Measurements from ENCODE around the gene WDR72.
"Not testable (repeated sequence)": the region's sequence is repeated elsewhere in the genome, so short reads cannot be mapped to it uniquely, and the experiment has no call there.

WDR72 gene

GRCh38 chr15:53759411-53759931 is at the start of gene WDR72:
TSS of gene WDR72 (minus strand) at chr15:53759663. CDS start at chr15:53733149, 26,514 bp downstream.
- no peak for DNase-seq

- DNase-seq = no peak
These were observed 48.7 kb upstream of the WDR72 start for GRCh38 chr15:53808058-53808706.

- no peak for DNase-seq
These were observed 48.0 kb upstream of the WDR72 start for GRCh38 chr15:53807501-53807900.

GRCh38 chr15:53802672-53803071 is 43.2 kb upstream of the WDR72 start:
- DNase-seq = no peak

DNA sequence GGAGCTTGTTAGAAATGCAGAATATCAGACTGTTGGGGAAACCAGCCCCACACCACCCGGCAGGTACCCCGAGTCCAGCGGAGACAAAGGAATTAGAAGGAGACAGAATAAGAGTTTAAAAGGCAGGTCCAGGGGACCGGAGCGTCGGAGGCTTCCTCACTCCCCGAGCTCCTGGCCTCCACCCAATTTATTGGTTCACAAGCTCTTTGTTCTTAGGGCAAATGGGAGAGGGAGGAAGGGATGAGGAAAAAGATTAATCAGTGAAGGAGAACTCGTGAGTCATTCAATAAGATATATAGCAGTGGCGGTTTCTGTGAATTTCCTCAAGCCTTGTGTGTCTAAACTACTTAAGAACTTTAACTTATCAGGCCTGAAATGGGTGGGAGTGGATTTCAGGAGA is 32.1 kb upstream of the WDR72 start:
- no peak for DNase-seq

GRCh38 chr15:53789654-53790375 is 30.4 kb upstream of the WDR72 start:
- DNase-seq = no peak

DNA sequence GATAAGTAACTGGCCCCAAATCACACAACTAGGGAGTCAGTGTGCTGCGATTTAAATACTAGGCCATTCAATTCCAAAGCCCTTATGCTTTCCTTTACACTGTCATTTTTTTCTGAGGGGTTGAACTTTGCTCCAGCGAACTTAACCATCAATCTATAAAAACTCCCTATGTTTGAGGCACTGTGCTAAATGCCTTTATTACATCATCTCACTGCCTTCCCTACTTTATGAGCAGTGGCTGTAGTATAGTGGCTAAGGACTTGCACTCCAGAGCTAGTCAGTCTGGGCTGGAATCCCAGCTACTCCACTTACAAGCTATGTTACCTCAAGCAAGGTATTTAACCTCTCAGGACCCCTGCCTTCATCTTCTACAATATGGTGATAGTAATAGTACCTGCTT is 26.9 kb upstream of the WDR72 start:
- no peak for DNase-seq

GRCh38 chr15:53785241-53785640 is 25.8 kb upstream of the WDR72 start:
- DNase-seq = not testable (repeated sequence)

DNA sequence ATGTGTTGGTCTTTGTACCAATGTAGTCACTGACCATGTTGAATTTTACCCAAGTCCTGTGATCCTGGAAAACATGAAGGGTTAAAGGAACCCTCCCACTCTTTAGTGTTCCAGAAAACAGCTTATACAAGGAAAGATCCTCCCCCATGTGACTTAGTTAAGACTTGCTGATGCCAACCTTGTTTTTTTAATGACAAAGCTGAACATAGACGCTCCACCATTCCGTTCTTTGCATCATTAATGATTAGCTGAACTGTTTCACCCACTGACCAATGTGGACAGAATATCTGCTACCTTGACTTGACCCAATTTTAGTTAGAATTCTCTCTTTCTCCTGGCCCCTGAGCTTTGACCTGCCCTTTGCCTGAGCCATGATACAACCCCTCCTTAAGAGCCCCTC is 3.5 kb upstream of the WDR72 start:
- no peak for DNase-seq

DNA sequence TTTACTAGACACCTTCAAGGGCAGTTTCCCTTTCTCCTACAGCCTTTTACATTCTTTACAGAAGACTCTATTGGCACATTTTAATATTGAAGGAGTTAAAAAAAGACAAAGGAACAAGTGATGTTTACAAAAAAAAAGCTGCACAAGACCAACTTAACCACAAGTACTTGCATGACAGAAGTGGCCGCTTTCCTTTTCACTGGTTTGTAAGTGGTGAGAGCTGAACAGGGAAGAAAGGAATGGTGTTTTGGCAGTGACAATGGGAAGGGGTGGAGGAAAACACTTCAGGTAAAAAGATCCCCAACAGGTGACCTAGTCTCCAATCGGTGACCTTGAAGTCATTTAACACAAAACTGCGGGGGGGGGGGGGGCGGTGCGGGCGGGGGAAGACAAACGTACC is 1.1 kb downstream of the WDR72 start:
- no peak for DNase-seq

DNA sequence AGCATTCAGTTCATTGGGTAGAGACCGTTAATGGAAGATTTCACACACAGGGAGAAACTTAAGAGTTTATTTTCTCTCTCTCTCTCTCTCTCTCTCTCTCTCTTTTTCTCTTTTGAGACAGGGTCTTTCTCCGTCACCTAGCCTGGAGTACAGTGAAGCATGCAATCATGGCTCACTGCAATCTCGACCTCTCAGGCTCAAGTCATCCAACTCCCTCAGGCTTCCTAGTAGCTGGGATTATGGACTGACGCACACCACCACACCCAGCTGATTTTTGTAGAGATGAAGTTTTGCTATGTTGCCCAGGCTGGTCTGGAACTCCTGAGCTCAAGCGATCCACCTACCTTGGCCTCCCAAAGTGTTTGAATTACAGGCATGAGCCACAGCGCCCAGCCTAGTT is 1.6 kb downstream of the WDR72 start:
- no peak for DNase-seq

- no peak for DNase-seq
These were observed 5.7 kb downstream of the WDR72 start for GRCh38 chr15:53753813-53754212.

DNA sequence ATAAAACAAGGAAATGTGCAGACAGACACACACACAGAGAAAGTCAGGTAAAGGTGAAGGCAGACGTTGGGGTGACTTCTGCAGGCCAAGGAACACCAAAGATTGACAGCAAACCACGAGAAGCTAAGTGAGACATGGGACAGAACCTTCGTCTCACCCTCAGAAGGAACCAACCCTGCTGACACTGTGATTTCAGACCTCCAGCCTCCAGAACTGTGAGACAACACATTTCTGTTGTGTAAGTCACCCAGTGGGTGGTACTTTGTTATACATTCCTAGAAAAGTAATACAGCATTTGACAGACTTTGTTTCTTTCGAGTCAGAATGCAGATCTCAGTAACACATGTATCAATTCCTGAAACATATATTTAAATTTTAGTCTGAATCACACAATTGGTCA is 7.1 kb downstream of the WDR72 start:
- no peak for DNase-seq

DNA sequence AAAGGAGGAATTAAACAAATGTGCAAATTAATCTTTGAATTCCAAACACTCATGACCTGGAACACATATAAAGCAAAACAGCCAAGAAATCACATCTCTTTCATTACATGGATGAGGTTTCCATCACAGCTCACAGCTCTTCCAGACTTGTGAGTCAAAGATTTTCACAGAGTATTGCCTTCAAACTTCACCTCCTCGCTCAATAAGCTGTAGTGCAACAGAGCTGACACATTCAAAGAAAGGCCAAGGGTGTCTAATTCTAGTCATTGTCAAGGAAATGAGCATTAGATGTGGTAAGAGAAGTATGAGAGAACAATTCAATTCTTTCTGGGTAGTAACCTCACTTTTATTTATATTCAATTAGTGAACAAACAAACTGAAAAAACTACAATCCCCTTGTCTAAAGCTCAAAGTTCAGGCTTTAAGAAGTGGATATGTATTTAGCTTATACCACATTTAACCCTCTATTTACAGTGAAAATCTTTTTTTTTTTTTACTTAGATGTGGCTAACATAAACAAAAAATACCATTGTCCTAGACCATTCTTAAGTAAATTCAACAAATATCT is 11.9 kb downstream of the WDR72 start:
- no peak for DNase-seq

DNA sequence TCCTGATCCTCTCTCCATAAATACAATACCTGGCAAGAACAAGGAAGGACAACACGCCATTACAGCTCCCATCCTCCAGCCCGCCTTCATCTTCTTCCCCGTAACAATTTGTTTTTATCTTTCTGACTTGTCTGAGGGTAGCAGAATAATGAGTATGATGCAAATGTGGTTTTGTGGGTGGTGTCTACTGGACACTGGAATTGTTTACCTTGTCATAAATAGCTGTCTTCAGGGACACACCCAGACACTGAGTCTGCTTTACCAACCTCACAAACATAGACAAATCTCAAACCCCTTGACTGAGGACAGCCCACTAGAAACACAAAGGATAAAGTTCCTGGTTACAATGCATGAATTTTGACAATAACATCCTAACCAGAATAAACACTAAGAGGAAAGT is 13.4 kb downstream of the WDR72 start:
- DNase-seq = no peak

- DNase-seq = no peak
These were observed 19.8 kb downstream of the WDR72 start for GRCh38 chr15:53739651-53740050.

DNA sequence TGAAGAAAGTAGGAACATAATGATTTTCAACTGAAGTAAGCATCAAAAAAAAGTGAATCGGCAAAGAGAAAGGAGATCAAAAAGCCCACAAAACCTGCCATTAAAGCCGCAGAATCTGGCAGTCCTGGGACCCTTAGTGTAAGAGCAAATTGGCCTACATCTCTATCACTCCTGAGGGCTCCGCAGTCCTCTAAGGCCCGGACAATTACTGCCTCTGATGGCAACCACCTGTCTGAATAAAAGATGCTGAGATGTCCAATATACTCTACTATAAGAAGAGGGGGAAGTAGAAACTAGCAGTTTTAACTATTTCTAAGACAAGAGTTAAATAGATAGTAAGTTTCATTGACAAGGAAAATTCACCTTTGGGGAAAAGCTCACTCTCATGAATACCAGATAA is 20.3 kb downstream of the WDR72 start:
- DNase-seq = no peak

- DNase-seq = no peak
These were observed 38.0 kb downstream of the WDR72 start for GRCh38 chr15:53721334-53722087.

GRCh38 chr15:53716909-53717876 is 42.3 kb downstream of the WDR72 start:
- no peak for DNase-seq

- no peak for DNase-seq
These were observed 46.2 kb downstream of the WDR72 start for GRCh38 chr15:53713218-53713617.

DNA sequence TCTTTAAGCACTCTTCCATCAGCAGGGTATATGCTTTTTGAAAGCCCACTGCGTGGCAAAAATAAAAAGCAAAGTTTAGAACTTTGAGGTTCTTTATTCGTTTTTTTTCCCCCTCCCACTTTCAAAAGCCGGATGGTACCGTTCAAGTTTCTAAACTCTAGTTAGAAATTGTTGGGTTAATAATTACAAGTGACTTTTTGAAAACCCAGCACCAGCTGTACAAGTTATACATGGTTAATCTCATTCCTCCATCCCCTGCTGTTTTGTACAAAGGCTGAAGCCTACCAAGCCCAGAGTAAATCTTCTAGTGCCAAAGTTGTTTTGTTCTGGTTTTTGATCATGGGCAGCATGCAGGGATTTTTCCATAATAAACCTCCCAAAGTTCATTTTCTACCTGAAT is 48.6 kb downstream of the WDR72 start:
- no peak for DNase-seq

DNA sequence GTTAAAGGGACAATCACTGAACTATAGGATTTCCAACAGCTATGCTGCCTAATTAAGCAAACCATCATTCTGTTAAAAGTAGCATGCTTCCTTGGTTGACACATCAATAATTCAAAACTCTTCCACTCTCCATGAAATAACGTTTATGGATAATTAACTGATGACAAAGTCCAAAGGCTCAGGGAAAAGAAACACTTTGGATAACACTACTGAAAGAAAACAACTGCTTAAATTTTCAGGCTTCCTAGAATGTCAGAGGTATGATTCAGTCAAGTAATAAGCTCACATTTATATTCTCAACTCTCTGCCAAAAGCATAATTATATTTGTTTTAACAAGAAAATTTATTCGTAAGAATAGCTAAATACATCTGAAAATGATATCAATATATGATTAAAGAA is 49.6 kb downstream of the WDR72 start:
- DNase-seq = no peak
